BLaER1 (cell line): ENCODE measurements around the gene CBFA2T2.
"Not testable (repeated sequence)": the region's sequence is repeated elsewhere in the genome, so short reads cannot be mapped to it uniquely, and the experiment has no call there.

Experiments
- H3K27ac ChIP-seq: shearing (Covaris generic); formaldehyde crosslinking; 2 replicates; pipeline ENCODE4 v1.8.1; 2022
- H3K27me3 ChIP-seq: shearing (Covaris generic); formaldehyde crosslinking; 2 replicates; pipeline ENCODE4 v1.8.1; 2022
- H3K36me3 ChIP-seq: shearing (Covaris generic); formaldehyde crosslinking; 2 replicates; pipeline ENCODE4 v1.8.1; 2022
- H3K4me1 ChIP-seq: shearing (Covaris generic); formaldehyde crosslinking; 2 replicates; pipeline ENCODE4 v1.8.1; 2022
- H3K4me2 ChIP-seq: shearing (Covaris generic); formaldehyde crosslinking; 2 replicates; pipeline ENCODE4 v1.8.1; 2022
- H3K4me3 ChIP-seq: shearing (Covaris generic); formaldehyde crosslinking; 2 replicates; pipeline ENCODE4 v1.8.1; 2022
- H3K9ac ChIP-seq: shearing (Covaris generic); formaldehyde crosslinking; 2 replicates; pipeline ENCODE4 v1.8.1; 2022
- H3K9me3 ChIP-seq: shearing (Covaris generic); formaldehyde crosslinking; 2 replicates; pipeline ENCODE4 v1.8.1; 2022
- H4K20me1 ChIP-seq: shearing (Covaris generic); formaldehyde crosslinking; 2 replicates; pipeline ENCODE4 v1.8.1; 2022
- Cebpa-rat ChIP-seq: shearing (Covaris generic); IDR thresholded peaks from 2 replicates; pipeline ENCODE4 v1.8.1; 2022

CBFA2T2 gene

DNA sequence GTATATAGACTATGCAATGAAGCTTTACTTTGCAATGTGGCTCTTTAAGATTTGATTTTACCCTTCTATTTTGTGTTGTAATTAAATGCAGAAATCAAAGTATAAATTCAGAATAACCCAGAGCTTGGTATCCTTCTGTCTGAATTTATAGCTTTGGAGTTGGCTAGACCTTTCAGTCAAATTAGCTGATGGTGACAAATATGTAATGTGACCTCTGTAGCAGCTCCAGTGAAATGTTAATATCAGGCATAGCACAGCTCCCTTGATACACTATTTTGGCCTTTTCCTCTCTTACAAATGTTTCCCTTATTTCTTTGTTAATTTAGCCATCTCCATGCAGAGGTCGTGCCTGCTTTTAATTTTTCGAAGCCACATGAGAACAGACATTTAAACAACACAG lies 11.1 kb downstream of the CBFA2T2 start:
- TF ChIP-seq Cebpa-rat, result no peak
- no peak overlapping the region for H3K27ac ChIP-seq
- no peak overlapping the region for H3K4me2 ChIP-seq
- peaks cover 79% of the 10 kb centered on the region for H4K20me1 ChIP-seq
- no peak overlapping the region for H3K4me3 ChIP-seq
- peaks cover 11% of the 10 kb centered on the region; the same call in 1 of the 2 replicates for H3K36me3 ChIP-seq
- no peaks in the 10 kb centered on the region for H3K9me3 ChIP-seq
- H3K27me3 ChIP-seq, result no peaks in the 10 kb centered on the region
- no peaks in the 10 kb centered on the region for H3K4me1 ChIP-seq
- H3K9ac ChIP-seq, result no peak overlapping the region

- no peak for TF ChIP-seq Cebpa-rat
- Histone ChIP-seq H3K9ac (no peak overlapping the region), H3K27me3 (no peaks in the 10 kb centered on the region), H3K4me2 (no peak overlapping the region), H3K4me3 (no peak overlapping the region), H3K36me3 (peaks cover 10% of the 10 kb centered on the region; the same call in 1 of the 2 replicates), H3K27ac (no peak overlapping the region), H4K20me1 (peaks cover 76% of the 10 kb centered on the region), H3K4me1 (no peaks in the 10 kb centered on the region), H3K9me3 (peaks cover 7% of the 10 kb centered on the region; the same call in 1 of the 2 replicates)
Measured at GRCh38 chr20:33503564-33503963, 13.7 kb downstream of the CBFA2T2 start.

DNA sequence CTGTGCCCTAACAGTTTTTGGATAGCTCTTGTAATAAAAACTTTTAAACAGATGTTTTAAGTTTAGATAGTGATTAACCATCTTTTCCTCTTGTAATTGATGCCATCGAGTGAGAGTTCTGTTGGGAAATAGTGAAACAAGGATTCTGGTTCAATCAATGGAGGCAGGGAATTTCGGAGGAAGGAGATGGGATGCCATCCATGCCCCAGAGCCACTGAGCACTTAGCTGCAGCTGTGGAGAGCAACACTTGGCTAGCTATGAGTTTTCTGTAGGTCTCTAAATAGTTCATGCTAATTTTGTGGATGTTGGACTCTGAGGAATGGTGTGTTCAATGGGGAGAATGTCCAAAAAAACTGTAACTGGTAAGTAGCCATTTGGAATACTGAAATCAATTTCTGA lies 16.7 kb downstream of the CBFA2T2 start:
- Histone ChIP-seq H3K36me3 (peaks cover 17% of the 10 kb centered on the region; the same call in 1 of the 2 replicates), H3K4me2 (no peak overlapping the region), H3K27me3 (no peaks in the 10 kb centered on the region), H3K4me1 (no peaks in the 10 kb centered on the region), H3K27ac (no peak overlapping the region), H3K4me3 (no peak overlapping the region), H3K9me3 (peaks cover 28% of the 10 kb centered on the region; the same call in 1 of the 2 replicates), H4K20me1 (peaks cover 59% of the 10 kb centered on the region), H3K9ac (no peak overlapping the region)
- no peak for TF ChIP-seq Cebpa-rat

GRCh38 chr20:33507461-33507860 lies 17.6 kb downstream of the CBFA2T2 start:
- peaks cover 60% of the 10 kb centered on the region for H4K20me1 ChIP-seq
- H3K9ac ChIP-seq, result no peak overlapping the region
- H3K27me3 ChIP-seq, result no peaks in the 10 kb centered on the region
- H3K4me2 ChIP-seq, result no peak overlapping the region
- no peak overlapping the region for H3K27ac ChIP-seq
- peaks cover 34% of the 10 kb centered on the region; the same call in 1 of the 2 replicates for H3K9me3 ChIP-seq
- TF ChIP-seq Cebpa-rat, result no peak
- H3K36me3 ChIP-seq, result peaks cover 22% of the 10 kb centered on the region
- no peak overlapping the region for H3K4me3 ChIP-seq
- H3K4me1 ChIP-seq, result peaks cover 6% of the 10 kb centered on the region; the same call in 1 of the 2 replicates

DNA sequence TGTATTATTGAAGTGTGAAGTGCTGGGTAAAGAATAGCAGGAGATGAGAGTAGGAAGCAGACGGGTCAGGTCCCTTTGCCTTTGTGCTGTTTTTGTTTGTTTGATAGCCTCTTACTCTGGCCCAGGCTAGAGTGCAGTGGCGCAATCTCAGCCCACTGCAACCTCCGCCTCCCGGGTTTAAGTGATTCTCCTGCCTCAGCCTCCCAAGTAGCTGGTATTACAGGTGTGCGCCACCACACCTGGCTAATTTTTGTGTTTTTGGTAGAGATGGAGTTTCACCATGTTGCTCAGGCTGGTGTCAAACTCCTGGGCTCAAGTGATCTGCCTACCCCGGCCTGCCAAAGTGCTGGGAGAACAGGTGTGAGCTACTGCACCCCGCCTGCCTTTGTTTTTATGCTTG lies 18.1 kb downstream of the CBFA2T2 start:
- not testable (repeated sequence) for H3K4me3 ChIP-seq, H3K27me3 ChIP-seq, H3K4me2 ChIP-seq, H3K27ac ChIP-seq, H3K9ac ChIP-seq, H3K4me1 ChIP-seq
- Histone ChIP-seq H3K9me3 (peaks cover 34% of the 10 kb centered on the region; the same call in 1 of the 2 replicates), H4K20me1 (peaks cover 65% of the 10 kb centered on the region), H3K36me3 (peaks cover 22% of the 10 kb centered on the region)

GRCh38 chr20:33509057-33509456 lies 19.2 kb downstream of the CBFA2T2 start:
- Histone ChIP-seq H3K9me3 (peaks cover 34% of the 10 kb centered on the region; the same call in 1 of the 2 replicates), H3K36me3 (peaks cover 22% of the 10 kb centered on the region), H4K20me1 (peaks cover 70% of the 10 kb centered on the region)
- H3K4me3 ChIP-seq, H3K27ac ChIP-seq, H3K4me1 ChIP-seq, H3K9ac ChIP-seq, H3K4me2 ChIP-seq, H3K27me3 ChIP-seq: not testable (repeated sequence)

- H3K4me3 ChIP-seq, H3K27ac ChIP-seq, H3K9ac ChIP-seq, H3K27me3 ChIP-seq, H3K4me2 ChIP-seq, H3K4me1 ChIP-seq: not testable (repeated sequence)
- Histone ChIP-seq H3K36me3 (peaks cover 19% of the 10 kb centered on the region), H3K9me3 (peaks cover 34% of the 10 kb centered on the region; the same call in 1 of the 2 replicates), H4K20me1 (peaks cover 73% of the 10 kb centered on the region)
Measured at GRCh38 chr20:33511876-33512275, 22.0 kb downstream of the CBFA2T2 start.

DNA sequence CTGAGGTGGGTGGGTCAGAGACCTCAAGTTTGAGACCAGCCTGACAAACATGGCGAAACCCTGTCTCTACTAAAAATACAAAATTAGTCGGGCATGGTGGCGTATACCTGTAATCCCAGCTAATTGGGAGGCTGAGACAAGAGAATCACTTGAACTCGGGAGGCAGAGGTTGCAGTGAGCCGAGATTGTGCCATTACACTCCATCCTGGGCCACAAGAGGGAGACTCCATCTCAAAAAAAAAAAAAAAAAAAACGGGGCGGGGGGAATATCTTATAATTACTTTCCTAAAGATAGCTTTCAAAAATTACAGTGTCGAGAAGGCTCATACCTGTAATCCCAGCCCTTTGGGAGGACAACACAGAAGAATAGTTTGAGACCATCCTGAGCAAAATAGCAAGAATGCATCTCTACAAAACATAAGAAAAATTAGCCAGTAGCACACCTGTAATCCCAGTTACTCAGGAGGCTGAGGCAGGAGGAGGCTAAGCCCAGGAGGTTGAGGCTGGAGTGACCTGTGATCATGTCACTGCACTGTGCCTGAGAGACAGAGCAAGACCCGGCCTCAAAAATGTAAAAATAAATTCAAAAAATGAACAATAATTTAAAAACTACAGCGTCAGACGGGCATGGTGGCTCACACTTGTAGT lies 25.8 kb downstream of the CBFA2T2 start:
- H3K27ac ChIP-seq, result no peak overlapping the region
- H3K27me3 ChIP-seq, result no peaks in the 10 kb centered on the region
- H4K20me1 ChIP-seq, result peaks cover 79% of the 10 kb centered on the region
- TF ChIP-seq Cebpa-rat, result no peak
- H3K9me3 ChIP-seq, result peaks cover 6% of the 10 kb centered on the region; the same call in 1 of the 2 replicates
- no peak overlapping the region for H3K9ac ChIP-seq
- H3K36me3 ChIP-seq, result peaks cover 5% of the 10 kb centered on the region; the same call in 1 of the 2 replicates
- H3K4me1 ChIP-seq, result peaks cover 6% of the 10 kb centered on the region; the same call in 1 of the 2 replicates
- H3K4me3 ChIP-seq, result no peak overlapping the region
- no peak overlapping the region for H3K4me2 ChIP-seq

GRCh38 chr20:33516882-33517281 lies 27.0 kb downstream of the CBFA2T2 start:
- Histone ChIP-seq H3K36me3 (peaks cover 4% of the 10 kb centered on the region; the same call in 1 of the 2 replicates), H3K9me3 (peaks cover 3% of the 10 kb centered on the region; the same call in 1 of the 2 replicates), H3K4me1 (peaks cover 10% of the 10 kb centered on the region), H3K27me3 (no peaks in the 10 kb centered on the region), H4K20me1 (peaks cover 83% of the 10 kb centered on the region), H3K27ac (no peak overlapping the region), H3K9ac (no peak overlapping the region), H3K4me2 (no peak overlapping the region), H3K4me3 (no peak overlapping the region)
- TF ChIP-seq Cebpa-rat, result no peak

DNA sequence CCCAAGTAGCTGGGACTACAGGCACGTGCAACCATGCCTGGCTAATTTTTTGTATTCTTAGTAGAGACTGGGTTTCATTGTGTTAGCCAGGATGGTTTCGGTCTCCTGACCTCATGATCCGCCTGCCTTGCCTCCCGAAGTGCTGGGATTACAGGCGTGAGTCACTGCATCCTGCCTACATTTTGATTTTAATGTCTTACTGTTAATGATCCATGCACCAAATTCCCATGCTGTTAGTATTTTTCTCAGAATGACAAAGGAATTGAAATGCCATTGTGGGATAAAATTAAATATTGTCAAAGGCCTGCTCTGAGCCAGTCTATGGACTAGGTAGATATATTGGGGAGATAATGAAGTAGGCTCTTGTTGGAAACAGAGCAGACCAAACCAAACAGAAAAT lies 28.2 kb downstream of the CBFA2T2 start:
- no peaks in the 10 kb centered on the region for H3K9me3 ChIP-seq
- no peaks in the 10 kb centered on the region for H3K36me3 ChIP-seq
- no peak overlapping the region for H3K27ac ChIP-seq
- TF ChIP-seq Cebpa-rat, result no peak
- peaks cover 83% of the 10 kb centered on the region for H4K20me1 ChIP-seq
- H3K4me3 ChIP-seq, result no peak overlapping the region
- H3K9ac ChIP-seq, result no peak overlapping the region
- H3K27me3 ChIP-seq, result no peaks in the 10 kb centered on the region
- peaks cover 9% of the 10 kb centered on the region for H3K4me1 ChIP-seq
- H3K4me2 ChIP-seq, result no peak overlapping the region

GRCh38 chr20:33521461-33521860 lies 31.6 kb downstream of the CBFA2T2 start:
- Histone ChIP-seq H3K4me2 (no peak overlapping the region), H3K4me1 (peaks cover 9% of the 10 kb centered on the region), H3K4me3 (no peak overlapping the region), H4K20me1 (peaks cover 81% of the 10 kb centered on the region), H3K9me3 (no peaks in the 10 kb centered on the region), H3K27me3 (no peaks in the 10 kb centered on the region), H3K36me3 (peaks cover 15% of the 10 kb centered on the region; the same call in 1 of the 2 replicates), H3K27ac (no peak overlapping the region), H3K9ac (no peak overlapping the region)
- TF ChIP-seq Cebpa-rat, result no peak
